HL-60 (cell line): ENCODE data around the gene GADD45GIP1.

Source experiments
- POLR2AphosphoS5 ChIP-seq: IDR thresholded peaks from 2 replicates; pipeline ENCODE4 v1.6.1; 2012; ENCODE audit warnings: low read depth
- TF ChIP-seq, protein P1 (sequence below): IDR thresholded peaks from one replicate; pipeline ENCODE4 v1.5.1; 2011; ENCODE audit warnings: low read length, control low read depth, inconsistent platforms; ENCODE audit not compliant: insufficient read depth

DNA sequence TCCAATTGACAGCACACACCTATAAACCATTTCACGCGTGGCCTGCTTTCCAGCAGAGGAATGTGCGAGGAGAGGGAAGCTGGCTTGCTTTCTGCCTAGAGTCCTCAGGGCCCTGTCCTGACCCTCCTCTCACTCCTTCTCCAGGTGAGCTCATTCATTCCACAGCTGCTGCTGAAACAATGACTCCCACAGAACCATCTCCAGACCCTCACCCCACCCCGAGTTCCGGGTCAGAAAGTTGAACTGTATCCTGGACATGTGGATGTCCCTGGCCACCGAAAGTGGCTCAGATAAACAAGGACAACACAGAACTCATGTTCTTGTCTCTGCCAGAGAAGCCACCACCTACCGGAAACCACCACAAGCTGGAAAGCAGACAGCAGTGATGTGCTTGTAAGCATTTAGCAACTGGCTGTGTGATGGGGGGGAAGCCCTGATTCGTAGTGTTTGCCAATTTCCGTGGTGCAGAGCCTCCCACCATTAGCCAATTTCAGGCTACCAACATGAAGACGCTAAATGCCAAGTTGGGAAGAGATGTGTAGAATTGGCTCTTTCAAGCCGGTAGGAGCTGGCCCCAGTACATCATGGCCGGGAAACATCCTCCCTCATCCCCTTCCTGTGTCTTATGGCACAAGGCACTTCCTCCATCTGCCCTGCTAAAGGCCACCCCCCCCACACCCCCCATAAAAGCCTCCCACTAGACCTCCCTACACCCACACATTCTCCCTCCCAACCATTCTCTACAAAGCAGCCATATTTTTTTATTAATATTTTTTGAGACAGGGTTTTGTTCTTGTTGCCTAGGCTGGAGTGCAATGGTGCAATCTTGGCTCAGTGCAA is 43.0 kb downstream of the GADD45GIP1 start:
- TF ChIP-seq POLR2AphosphoS5: peak; percentile 97
- TF ChIP-seq, protein P1, sequence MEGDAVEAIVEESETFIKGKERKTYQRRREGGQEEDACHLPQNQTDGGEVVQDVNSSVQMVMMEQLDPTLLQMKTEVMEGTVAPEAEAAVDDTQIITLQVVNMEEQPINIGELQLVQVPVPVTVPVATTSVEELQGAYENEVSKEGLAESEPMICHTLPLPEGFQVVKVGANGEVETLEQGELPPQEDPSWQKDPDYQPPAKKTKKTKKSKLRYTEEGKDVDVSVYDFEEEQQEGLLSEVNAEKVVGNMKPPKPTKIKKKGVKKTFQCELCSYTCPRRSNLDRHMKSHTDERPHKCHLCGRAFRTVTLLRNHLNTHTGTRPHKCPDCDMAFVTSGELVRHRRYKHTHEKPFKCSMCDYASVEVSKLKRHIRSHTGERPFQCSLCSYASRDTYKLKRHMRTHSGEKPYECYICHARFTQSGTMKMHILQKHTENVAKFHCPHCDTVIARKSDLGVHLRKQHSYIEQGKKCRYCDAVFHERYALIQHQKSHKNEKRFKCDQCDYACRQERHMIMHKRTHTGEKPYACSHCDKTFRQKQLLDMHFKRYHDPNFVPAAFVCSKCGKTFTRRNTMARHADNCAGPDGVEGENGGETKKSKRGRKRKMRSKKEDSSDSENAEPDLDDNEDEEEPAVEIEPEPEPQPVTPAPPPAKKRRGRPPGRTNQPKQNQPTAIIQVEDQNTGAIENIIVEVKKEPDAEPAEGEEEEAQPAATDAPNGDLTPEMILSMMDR: no peak
